GM18502 (cell line): ENCODE measurements around the gene FBN1.

Experiments
- ATAC-seq: cut with Tn5 transposase; IDR thresholded peaks from one replicate; pipeline ENCODE4 v1.9.1; 2021; ENCODE audit warnings: mild to moderate bottlenecking; ENCODE audit not compliant: unreplicated experiment, poor library complexity

Gene FBN1

DNA sequence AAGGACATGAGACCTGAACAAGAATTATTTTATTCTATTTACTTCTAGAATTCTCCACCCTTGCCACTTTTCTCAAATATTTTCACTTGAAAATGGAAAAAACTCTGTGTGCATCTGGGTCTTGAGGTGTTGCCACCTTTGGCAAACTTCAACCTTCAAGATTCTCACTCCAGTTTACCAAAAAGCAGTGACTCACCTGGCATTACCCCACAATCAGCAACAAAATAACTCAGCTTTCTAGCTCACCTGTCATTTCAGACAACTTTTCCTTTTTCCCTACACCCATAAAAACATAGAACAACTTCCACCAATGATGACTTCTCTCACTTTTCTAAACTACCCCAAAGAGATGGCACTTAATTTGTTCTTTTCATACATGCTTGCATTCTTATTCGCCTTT lies 198.5 kb downstream of the FBN1 start:
- ATAC-seq = no peak

- no peak for ATAC-seq
Measured at GRCh38 chr15:48442011-48442410, 203.5 kb downstream of the FBN1 start.

GRCh38 chr15:48440084-48440483 lies 205.4 kb downstream of the FBN1 start:
- no peak for ATAC-seq

- ATAC-seq = no peak
Measured at GRCh38 chr15:48437178-48437577, 208.3 kb downstream of the FBN1 start.

GRCh38 chr15:48435321-48435720 lies 210.2 kb downstream of the FBN1 start:
- no peak for ATAC-seq

DNA sequence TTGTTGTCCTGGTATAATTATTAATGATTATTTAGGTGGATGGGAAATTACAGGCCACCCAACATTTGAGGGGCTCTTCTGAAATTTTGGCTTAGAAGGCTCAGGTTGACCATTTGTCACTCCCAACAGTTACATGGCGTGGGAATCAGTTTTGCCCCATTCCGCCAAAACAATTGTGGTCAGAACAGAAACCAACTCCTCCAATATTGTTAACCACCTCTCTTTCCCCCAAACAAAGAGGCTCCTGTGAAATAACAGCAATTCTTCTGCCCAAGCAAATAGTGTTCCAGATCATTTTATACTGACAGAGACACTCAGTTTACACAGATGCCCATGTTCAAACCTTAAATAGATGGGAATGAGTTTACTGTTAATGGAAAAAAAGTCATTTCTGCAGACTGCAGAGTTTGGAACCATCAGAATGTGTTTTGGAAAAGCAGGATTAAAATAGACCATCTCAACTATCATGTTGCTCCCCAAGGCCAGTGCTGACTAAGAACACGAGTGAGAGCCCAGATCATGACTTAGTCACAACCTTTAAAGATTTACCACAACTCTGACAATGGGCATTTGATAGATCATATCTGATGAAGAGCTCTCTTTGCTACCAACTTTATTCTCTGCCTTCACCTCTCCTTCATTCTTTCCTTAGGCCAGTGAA lies 212.2 kb downstream of the FBN1 start:
- ATAC-seq = peak; percentile 92

- no peak for ATAC-seq
Measured at GRCh38 chr15:48432688-48433087, 212.8 kb downstream of the FBN1 start.

DNA sequence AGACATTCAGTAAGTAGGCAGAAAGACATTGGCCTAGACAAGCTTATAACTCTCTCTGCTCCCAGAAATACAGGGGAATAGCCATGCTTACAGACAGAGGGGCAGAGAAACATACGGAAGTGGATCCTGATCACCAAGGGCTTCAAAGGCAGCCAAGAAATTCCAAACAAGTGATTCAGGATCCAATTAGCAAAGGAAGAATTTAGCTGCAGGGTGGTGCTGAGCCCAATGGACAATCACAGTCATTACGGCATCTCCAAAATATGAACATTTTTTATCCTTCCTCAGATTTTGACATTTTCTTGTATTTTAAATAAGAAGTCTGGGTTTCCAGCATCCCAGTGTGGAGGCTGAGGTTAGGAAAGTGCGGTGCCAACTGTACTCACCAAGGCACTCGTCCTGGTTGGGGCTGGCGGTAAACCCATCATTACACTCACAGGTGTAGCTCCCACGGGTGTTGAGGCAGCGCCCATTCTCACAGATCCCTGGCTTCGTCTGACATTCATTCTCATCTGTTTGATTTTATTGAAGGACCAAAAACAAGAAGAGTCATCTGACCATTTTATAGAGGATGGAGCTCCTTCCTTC lies 217.5 kb downstream of the FBN1 start:
- no peak for ATAC-seq

DNA sequence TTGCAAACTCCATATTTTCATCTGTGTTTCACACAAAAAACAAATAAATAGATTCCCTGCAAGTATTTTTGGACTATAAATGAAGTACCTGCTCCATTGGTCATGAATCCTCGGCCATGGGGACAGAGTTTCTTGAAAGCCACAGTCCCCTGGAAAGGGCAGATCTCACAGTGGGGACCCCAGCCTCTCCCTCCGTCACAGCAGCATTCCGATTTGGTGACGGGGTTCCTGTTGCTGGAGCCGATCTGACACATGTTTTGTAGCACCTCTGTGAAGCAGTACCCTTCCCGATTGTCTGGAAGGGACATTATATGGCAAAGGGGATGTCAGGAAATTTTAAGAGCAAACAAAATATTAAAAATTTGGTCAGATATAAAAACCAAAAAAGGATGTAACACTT lies 218.0 kb downstream of the FBN1 start:
- no peak for ATAC-seq

GRCh38 chr15:48426941-48427340 lies 218.6 kb downstream of the FBN1 start:
- ATAC-seq = no peak

GRCh38 chr15:48426044-48426443 lies 219.5 kb downstream of the FBN1 start:
- ATAC-seq = no peak

- ATAC-seq = no peak
Measured at GRCh38 chr15:48425051-48425450, 220.5 kb downstream of the FBN1 start.

DNA sequence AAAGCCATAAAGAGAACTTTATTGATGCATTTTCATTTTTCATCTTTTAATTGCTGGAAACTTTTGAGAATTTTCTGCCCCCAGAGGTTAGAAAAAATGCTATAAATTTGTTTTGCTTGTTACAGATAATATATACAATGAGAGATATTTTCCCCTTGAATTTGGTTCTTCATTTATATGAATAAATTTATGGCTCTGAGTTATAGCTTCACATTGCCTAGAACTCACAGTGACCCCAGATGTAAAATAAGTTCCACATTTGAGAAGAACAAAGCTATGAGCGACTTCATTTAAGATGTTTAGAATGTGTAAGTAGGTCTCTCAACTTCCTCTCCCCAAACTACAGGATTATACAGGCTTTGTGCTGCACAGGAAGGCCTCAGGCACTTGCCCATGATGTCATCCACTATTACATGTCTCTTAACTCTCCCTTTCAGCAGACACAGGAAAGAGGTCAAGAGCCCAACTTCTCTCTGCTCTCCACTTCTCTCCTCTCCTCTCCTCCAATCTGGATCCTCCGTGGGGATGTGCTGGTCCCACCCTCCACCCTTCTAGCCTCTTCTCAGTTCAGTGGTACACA lies 221.5 kb downstream of the FBN1 start:
- ATAC-seq = no peak

DNA sequence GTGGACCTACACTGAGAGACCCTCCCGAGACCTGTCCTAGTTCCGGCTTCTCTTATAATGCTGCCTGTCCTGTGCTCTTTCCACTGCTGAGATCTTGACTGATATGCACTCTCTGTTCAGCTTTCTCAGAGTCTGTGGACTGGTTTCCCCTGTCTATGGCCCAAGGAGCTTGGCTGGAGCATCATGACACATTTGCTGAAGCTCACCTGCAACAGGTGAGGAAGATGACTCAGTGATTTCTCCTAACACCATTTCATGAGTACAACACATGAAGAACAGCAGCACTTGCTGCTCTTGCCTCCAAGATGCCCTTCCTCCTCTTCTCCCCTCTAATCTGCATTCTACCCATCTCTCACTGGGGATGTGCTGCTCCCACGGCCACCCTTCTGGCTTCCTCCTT lies 222.2 kb downstream of the FBN1 start:
- ATAC-seq = no peak

- no peak for ATAC-seq
Measured at GRCh38 chr15:48422401-48422800, 223.1 kb downstream of the FBN1 start.

DNA sequence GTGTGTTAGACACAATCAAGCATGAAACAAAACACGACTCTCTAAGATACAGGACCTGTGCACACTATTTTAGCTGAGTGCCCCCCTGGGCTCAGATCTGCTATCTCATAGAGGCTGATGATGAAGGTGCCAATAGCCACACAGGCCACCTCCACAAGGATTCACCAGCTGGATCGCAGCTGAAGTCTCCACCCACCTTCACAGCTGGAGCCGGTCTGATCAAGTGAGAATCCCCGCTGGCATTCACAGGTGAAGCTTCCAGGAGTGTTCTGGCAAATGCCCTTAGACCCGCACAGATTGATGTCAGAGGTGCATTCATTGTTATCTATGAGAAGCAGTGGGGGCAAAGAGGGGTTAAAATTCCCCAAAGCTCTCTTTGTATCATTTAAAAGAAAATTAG lies 224.1 kb downstream of the FBN1 start:
- no peak for ATAC-seq

- no peak for ATAC-seq
Measured at GRCh38 chr15:48419896-48420295, 225.6 kb downstream of the FBN1 start.

DNA sequence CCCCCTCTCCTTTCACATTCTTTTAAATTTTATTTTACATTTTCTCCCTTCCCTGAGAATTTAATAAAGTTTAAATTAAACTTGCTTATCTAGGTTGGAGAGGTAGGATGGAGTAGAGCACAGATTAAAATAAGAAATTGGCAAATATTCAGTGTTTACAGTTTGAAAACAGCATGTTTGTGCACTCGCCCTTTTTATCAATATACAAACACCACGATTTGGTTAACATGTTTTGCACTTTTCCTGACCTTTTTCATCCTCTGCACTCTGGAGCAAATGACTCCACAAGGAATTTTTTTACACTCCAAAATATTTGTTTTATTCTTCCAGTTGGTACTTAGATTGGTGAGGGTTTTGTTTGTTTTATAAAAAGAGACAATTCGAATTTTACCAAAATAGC lies 227.2 kb downstream of the FBN1 start:
- no peak for ATAC-seq

GRCh38 chr15:48416301-48416700 lies 229.2 kb downstream of the FBN1 start:
- ATAC-seq = no peak

DNA sequence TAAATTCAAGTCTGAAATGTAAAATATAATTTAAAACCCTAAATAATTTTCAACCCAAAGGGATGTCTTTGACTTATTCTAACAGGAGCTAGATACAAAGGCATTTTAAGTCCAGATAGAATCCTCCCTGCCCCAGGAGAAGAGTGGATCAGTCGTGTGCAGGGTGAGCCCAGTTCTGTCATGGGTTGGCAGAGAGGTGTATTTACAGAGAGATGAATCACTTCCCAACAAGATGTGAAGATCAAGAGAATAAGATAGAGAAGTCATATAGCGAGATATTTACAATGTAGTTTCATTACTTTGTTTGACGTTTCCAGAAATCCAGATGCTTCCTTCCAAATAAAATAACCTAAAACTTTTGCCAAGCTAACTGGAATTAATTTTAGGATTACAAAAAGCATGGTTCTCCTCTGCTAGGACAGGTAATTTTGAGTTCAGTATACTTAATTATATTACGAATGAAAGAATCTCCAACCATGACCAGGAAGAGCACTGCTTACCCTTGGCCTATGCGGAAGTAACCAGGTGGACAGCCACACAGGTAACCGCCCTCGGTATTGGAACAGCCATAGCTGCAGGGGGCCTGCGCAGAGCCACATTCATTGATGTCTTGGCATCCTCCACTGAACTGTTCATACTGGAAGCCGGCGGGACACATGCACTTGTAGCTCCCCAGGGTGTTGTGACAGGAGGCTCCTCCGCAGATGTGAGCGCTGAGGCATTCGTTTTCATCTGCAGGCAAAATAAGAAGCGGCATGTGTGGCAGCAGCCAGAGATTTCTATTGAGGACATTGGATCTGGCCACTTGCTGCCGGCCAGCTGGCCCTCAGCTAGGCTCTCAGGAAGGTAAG lies 230.2 kb downstream of the FBN1 start:
- ATAC-seq = no peak

- ATAC-seq = no peak
Measured at GRCh38 chr15:48414015-48414414, 231.5 kb downstream of the FBN1 start.
